Measurements from ENCODE around the gene CHRND.

GRCh38 chr2:232524771-232525170 lies 1.2 kb upstream of the CHRND start:
- TF ChIP-seq CTCF (IDR thresholded peaks at IDR 0.05; ENCODE audit: low read depth, low read length) (no peak), MYC (IDR thresholded peaks at IDR 0.05; ENCODE audit: low read depth, low read length) (no peak)

Measured in NB4 (cell line).